HG03060 (cell line): ENCODE results near the gene MPZL1.

Source experiments
- ATAC-seq: cut with Tn5 transposase; IDR thresholded peaks from one replicate; pipeline ENCODE4 v1.9.1; 2021; ENCODE audit warnings: low read depth, moderate number of reproducible peaks; ENCODE audit not compliant: unreplicated experiment

The MPZL1 gene

GRCh38 chr1:167836197-167836596, 114.4 kb downstream of the MPZL1 start:
- no peak for ATAC-seq

- ATAC-seq = no peak
Measured at GRCh38 chr1:167837326-167837725, 115.5 kb downstream of the MPZL1 start.

DNA sequence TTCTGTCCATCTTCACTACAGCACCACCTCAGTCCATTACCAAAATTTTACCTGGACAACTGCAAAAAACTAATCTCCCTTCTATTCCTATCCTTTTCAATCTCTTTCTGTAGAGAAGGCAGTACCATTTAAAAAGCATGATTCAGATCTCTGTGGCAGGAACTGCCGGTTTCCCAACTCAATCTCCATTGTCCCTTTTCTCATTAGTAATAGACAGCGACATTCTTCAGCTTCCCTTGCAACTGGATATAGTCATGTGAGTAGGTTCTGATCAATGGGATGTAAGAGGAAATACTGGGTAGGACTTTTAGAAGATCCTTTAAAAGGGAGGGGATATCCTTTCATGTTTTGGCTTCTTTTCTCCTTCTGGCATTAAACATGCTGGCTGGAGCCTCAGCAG, 117.2 kb downstream of the MPZL1 start:
- no peak for ATAC-seq
